Gastroesophageal sphincter (tissue), 4 donors: ENCODE results near the gene SRSF8. TPM values are rescaled to one million over a fixed set of nuclear protein-coding genes. Genes with fewer than 3 reads are reported as not detected.
"Not testable (repeated sequence)": the region's sequence is repeated elsewhere in the genome, so short reads cannot be mapped to it uniquely, and the experiment has no call there.

Source experiments
- ATAC-seq: fragments of 150-250 bp; one replicate; pipeline ENCODE4 v1.9.1; 2016; ENCODE audit warnings: mild to moderate bottlenecking, moderate library complexity
- H3K27ac ChIP-seq, 4 donors: fragments of 200-600 bp; sonication (generic) in 3 of 4; 1 replicate in 3 of 4; 2 replicates in 1 of 4; pipeline ENCODE4 v1.5.1; 2016 to 2019
- H3K27me3 ChIP-seq: fragments of 200-600 bp; sonication (generic); one replicate; pipeline ENCODE4 v1.5.1; 2019
- H3K36me3 ChIP-seq, 2 donors: fragments of 200-600 bp; sonication (generic); one replicate each; pipeline ENCODE4 v1.5.1; 2019; ENCODE audit warnings: control low read depth in 1 of 2
- H3K4me1 ChIP-seq, 3 donors: fragments of 200-600 bp; sonication (generic); 1 replicate in 2 of 3; 2 replicates in 1 of 3; pipeline ENCODE4 v1.5.1; 2016 to 2019; ENCODE audit warnings: control low read depth in 2 of 3
- H3K4me3 ChIP-seq, 2 donors: fragments of 200-600 bp; sonication (generic); one replicate each; pipeline ENCODE4 v1.5.1; 2019; ENCODE audit warnings: mild to moderate bottlenecking in 1 of 2, moderate library complexity in 1 of 2
- H3K9me3 ChIP-seq, 3 donors: fragments of 200-600 bp; sonication (generic); one replicate each; pipeline ENCODE4 v1.5.1; 2017 to 2019; ENCODE audit warnings: control low read depth in 2 of 3
- EP300 ChIP-seq: sonication (generic); formaldehyde crosslinking; IDR thresholded peaks from one replicate; pipeline ENCODE4 v1.6.1; 2017; ENCODE audit warnings: antibody characterized with exemption, mild to moderate bottlenecking
- POLR2A ChIP-seq, 2 donors: fragments of 450-650 bp; IDR thresholded peaks; one replicate each; pipeline ENCODE4 v1.6.1; 2017; ENCODE audit warnings: antibody characterized with exemption in 2 of 2, mild to moderate bottlenecking in 2 of 2, moderate library complexity in 1 of 2
- POLR2AphosphoS5 ChIP-seq: sonication (generic); formaldehyde crosslinking; IDR thresholded peaks from one replicate; pipeline ENCODE4 v1.6.1; 2017; ENCODE audit warnings: antibody characterized with exemption
- WGBS, 2 donors: methylation state at CpG; one replicate each; pipeline ENCODE4 v1.1.5; 2018; ENCODE audit warnings: low coverage in 1 of 2; 5-methylcytosine and 5-hydroxymethylcytosine counted together
- total RNA-seq, 4 donors: library from RNA; depleted of rRNA; stranded (reverse); fragments of >200 nt; gene quantifications; one replicate each; pipeline ENCODE4 v1.1.0, GENCODE V29; 2016
- TF ChIP-seq, protein P1 (sequence below), 4 experiments: fragments of 200-600 bp in 2 of 4; fragments of 450-650 bp in 2 of 4; sonication (generic) in 1 of 4; IDR thresholded peaks; one replicate each; pipeline ENCODE4 v1.5.1; 2017 to 2019; ENCODE audit warnings: antibody characterized with exemption in 4 of 4, mild to moderate bottlenecking in 2 of 4, moderate library complexity in 2 of 4

The SRSF8 gene
- total RNA-seq, 4 donors from 2014 or later: 28.6 to 34.9 (median 33.0) TPM

- Histone ChIP-seq H3K27ac (no peak overlapping the region), H3K36me3 (no peaks in the 10 kb centered on the region), H3K27me3 (peaks cover 22% of the 10 kb centered on the region), H3K9me3 (no peaks in the 10 kb centered on the region), H3K4me1 (no peaks in the 10 kb centered on the region), H3K4me3 (no peak overlapping the region)
- ATAC-seq: no peak
- TF ChIP-seq POLR2AphosphoS5 (no peak), POLR2A (IDR thresholded peaks at IDR 0.05) (no peak), EP300 (no peak)
- TF ChIP-seq, protein P1, sequence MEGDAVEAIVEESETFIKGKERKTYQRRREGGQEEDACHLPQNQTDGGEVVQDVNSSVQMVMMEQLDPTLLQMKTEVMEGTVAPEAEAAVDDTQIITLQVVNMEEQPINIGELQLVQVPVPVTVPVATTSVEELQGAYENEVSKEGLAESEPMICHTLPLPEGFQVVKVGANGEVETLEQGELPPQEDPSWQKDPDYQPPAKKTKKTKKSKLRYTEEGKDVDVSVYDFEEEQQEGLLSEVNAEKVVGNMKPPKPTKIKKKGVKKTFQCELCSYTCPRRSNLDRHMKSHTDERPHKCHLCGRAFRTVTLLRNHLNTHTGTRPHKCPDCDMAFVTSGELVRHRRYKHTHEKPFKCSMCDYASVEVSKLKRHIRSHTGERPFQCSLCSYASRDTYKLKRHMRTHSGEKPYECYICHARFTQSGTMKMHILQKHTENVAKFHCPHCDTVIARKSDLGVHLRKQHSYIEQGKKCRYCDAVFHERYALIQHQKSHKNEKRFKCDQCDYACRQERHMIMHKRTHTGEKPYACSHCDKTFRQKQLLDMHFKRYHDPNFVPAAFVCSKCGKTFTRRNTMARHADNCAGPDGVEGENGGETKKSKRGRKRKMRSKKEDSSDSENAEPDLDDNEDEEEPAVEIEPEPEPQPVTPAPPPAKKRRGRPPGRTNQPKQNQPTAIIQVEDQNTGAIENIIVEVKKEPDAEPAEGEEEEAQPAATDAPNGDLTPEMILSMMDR (IDR thresholded peaks at IDR 0.05): no peak
- WGBS, 2 donors: 59 to 72% methylated on average over 2 of the region's 2 CpGs
These were observed 31.4 kb upstream of the SRSF8 start for GRCh38 chr11:95035316-95035715.

DNA sequence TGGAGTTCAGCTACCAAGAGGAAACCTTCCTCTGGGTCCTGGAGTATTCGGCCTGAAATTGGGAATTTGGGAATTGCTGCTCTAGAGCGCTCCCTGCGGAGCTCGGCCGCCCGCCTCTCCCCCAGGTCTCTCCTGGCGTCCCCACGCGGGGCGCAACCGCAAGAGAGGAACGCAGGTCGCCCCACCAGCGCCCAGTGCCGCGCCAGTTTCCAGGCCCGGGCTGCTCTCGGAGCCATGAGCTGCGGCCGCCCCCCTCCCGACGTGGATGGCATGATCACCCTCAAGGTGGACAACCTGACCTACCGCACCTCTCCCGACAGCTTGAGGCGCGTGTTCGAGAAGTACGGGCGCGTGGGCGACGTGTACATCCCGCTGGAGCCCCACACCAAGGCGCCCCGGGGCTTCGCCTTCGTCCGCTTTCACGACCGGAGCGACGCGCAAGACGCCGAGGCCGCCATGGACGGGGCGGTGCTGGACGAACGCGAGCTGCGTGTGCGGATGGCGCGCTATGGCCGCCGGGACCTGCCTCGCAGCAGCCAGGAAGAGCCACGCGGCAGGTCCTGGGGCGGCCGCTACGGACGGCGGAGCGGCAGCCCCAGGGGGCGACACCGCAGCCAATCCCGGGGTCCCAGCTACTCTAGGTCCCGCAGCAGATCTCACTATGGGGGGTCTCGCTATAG is 29.2 kb upstream of the SRSF8 start:
- H3K4me3 ChIP-seq: peak overlapping the region in 1 of 2 donors; percentile 44
- H3K9me3 ChIP-seq, H3K27ac ChIP-seq, H3K36me3 ChIP-seq, H3K4me1 ChIP-seq, ATAC-seq: not testable (repeated sequence)
- 40 to 80% methylated on average over 1 of the region's 71 CpGs for WGBS, 2 donors
- peaks cover 38% of the 10 kb centered on the region for H3K27me3 ChIP-seq

- TF ChIP-seq EP300 (no peak), POLR2AphosphoS5 (no peak), POLR2A (IDR thresholded peaks at IDR 0.05) (no peak)
- TF ChIP-seq, protein P1 (IDR thresholded peaks at IDR 0.05): no peak
- WGBS, 2 donors: 90 to 100% methylated on average over 1 of the region's 1 CpG
- peaks cover 53% of the 10 kb centered on the region for H3K27me3 ChIP-seq
- H3K27ac ChIP-seq: no peak overlapping the region
- no peaks in the 10 kb centered on the region for H3K36me3 ChIP-seq
- no peak overlapping the region for H3K4me3 ChIP-seq
- no peaks in the 10 kb centered on the region for H3K4me1 ChIP-seq
- no peak for ATAC-seq
- H3K9me3 ChIP-seq: no peaks in the 10 kb centered on the region
These were observed 24.5 kb upstream of the SRSF8 start for GRCh38 chr11:95042239-95042638.

- TF ChIP-seq POLR2AphosphoS5: no peak
- no peak for ATAC-seq
- no peaks in the 10 kb centered on the region for H3K36me3 ChIP-seq
- peaks cover 46% of the 10 kb centered on the region for H3K27me3 ChIP-seq
- 90% methylated on average over 2 of the region's 3 CpGs; no CpG with 5 or more reads in 1 of the 2 donors for WGBS, 2 donors
- H3K27ac ChIP-seq: no peak overlapping the region
- H3K4me1 ChIP-seq: no peaks in the 10 kb centered on the region
- H3K9me3 ChIP-seq: no peaks in the 10 kb centered on the region
- H3K4me3 ChIP-seq: no peak overlapping the region
These were observed 23.8 kb upstream of the SRSF8 start for GRCh38 chr11:95042906-95043305.

GRCh38 chr11:95044010-95044409 is 22.7 kb upstream of the SRSF8 start:
- no peaks in the 10 kb centered on the region for H3K36me3 ChIP-seq
- no peak overlapping the region for H3K27ac ChIP-seq
- no peak for ATAC-seq
- WGBS, 2 donors: 28 to 32% methylated on average over 3 to 4 of the region's 4 CpGs
- no peak overlapping the region for H3K4me3 ChIP-seq
- peaks cover 40% of the 10 kb centered on the region for H3K27me3 ChIP-seq
- H3K9me3 ChIP-seq: no peaks in the 10 kb centered on the region
- H3K4me1 ChIP-seq: no peaks in the 10 kb centered on the region
- TF ChIP-seq, protein P1 (IDR thresholded peaks at IDR 0.05): no peak
- TF ChIP-seq POLR2A (IDR thresholded peaks at IDR 0.05) (no peak), EP300 (no peak), POLR2AphosphoS5 (no peak)

DNA sequence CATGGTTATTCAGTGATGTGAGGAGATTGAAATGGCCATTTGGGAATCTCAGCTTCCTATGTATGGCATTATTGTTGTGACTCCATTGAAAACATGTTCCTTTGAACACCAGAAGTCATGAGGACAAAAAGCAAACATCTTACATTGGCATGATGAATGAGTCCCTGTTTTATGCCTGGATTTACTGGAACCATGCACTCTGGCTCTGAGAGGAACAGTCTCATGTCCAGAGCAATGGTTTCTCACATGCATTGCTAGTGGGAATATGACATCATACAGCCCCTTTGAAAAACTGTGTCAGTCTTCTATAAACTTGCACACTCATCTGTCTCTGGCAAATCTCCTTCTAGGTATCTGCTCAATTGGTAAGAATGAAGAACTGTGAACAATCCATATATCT is 20.9 kb upstream of the SRSF8 start:
- ATAC-seq: no peak
- no peaks in the 10 kb centered on the region for H3K4me1 ChIP-seq
- H3K9me3 ChIP-seq: no peaks in the 10 kb centered on the region
- no peaks in the 10 kb centered on the region for H3K36me3 ChIP-seq
- TF ChIP-seq POLR2AphosphoS5 (no peak), POLR2A (IDR thresholded peaks at IDR 0.05) (no peak), EP300 (no peak)
- TF ChIP-seq, protein P1 (IDR thresholded peaks at IDR 0.05): no peak
- no peak overlapping the region for H3K27ac ChIP-seq
- H3K4me3 ChIP-seq: no peak overlapping the region
- peaks cover 38% of the 10 kb centered on the region for H3K27me3 ChIP-seq

GRCh38 chr11:95049122-95049521 is 17.6 kb upstream of the SRSF8 start, which contains the start of gene KDM4F:
Gene KDM4F, plus strand, starts transcription at chr11:95049422.
- not testable (repeated sequence) for H3K27ac ChIP-seq, H3K36me3 ChIP-seq, H3K4me3 ChIP-seq, H3K9me3 ChIP-seq, H3K4me1 ChIP-seq, ATAC-seq
- H3K27me3 ChIP-seq: peaks cover 41% of the 10 kb centered on the region
- 40 to 80% methylated on average over 1 to 2 of the region's 3 CpGs for WGBS, 2 donors
